ENCODE results near the gene LEMD1. TPM values are rescaled to one million over a fixed set of nuclear protein-coding genes. Genes with fewer than 3 reads are reported as not detected.

Gene LEMD1
- total and polyA plus RNA-seq, 5 experiments from 2014 or later = not detected

- no peak overlapping the region for H3K4me3 Mint-ChIP-seq
- no peaks in the 10 kb centered on the region for H3K9me3 Mint-ChIP-seq
- H3K36me3 Mint-ChIP-seq = no peaks in the 10 kb centered on the region
- peaks cover 0 to 2% (median 0%) of the 10 kb centered on the region in 5 donors for H3K27me3 Mint-ChIP-seq
- H3K4me1 Mint-ChIP-seq = peaks cover 18 to 29% (median 28%) of the 10 kb centered on the region in 4 donors
- ATAC-seq (no peak), DNase-seq (no peak)
- POLR2A ChIA-PET = no interaction called here
- peak overlapping the region in 1 of 10 donors; percentile 29 for H3K27ac Mint-ChIP-seq
These were observed 22.6 kb upstream of the LEMD1 start for GRCh38 chr1:205444300-205444930.

DNA sequence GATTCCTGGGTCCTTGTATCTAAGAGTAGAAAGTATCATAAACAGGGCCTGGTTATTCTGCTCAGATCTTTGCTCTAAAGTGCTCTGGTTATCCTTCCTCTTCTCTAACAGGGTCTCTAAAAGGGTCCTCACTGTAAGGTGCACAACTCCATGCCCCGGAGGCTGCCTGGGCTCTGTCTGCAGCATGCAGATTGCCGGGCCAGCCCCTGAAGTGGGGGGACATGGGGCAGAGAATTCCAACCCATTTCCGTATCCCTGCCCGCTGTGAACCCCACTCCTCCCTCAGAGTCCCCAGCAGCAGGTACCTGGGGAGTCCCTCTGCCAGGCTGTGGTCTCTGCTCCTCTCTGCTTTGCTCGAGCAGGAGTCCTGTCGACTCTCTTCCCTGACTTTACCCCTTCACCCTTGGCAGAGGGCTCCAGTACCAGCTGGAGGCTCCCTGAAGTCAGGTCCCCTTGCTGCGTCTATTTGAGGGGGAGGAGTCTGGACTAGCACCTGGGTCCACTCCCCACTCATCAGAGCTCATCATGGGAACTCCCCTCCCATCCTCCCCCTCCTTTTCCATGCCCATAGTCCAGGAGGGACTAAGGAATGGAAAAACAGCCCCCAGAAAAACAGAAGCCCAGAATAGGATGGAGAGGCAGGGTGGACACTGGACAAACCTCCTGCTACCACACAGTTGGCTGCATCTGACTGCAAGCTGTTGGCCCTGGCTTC is 21.9 kb upstream of the LEMD1 start:
- H3K4me1 Mint-ChIP-seq = peaks cover 18 to 34% (median 30%) of the 10 kb centered on the region in 4 donors
- ATAC-seq = no peak
- H3K27ac Mint-ChIP-seq = peak overlapping the region in 3 of 10 donors; percentile 29 to 46 (median 35)
- DNase-seq = no peak
- POLR2A ChIA-PET = no interaction called here
- H3K9me3 Mint-ChIP-seq = no peaks in the 10 kb centered on the region
- no peaks in the 10 kb centered on the region for H3K27me3 Mint-ChIP-seq
- H3K4me3 Mint-ChIP-seq = peak overlapping the region in 1 of 10 donors; percentile 36
- no peaks in the 10 kb centered on the region for H3K36me3 Mint-ChIP-seq

- Mint-ChIP-seq H3K4me3 (peak overlapping the region in 1 of 10 donors; percentile 85), H3K9me3 (no peaks in the 10 kb centered on the region), H3K27me3 (no peaks in the 10 kb centered on the region), H3K4me1 (peaks cover 18 to 38% (median 31%) of the 10 kb centered on the region in 4 donors), H3K36me3 (no peaks in the 10 kb centered on the region), H3K27ac (peak overlapping the region in 1 of 10 donors; percentile 93)
- POLR2A ChIA-PET = no interaction called here
- DNase-seq (no peak), ATAC-seq (no peak)
These were observed 20.3 kb upstream of the LEMD1 start for GRCh38 chr1:205442051-205442725.

GRCh38 chr1:205441716-205442050 is 19.8 kb upstream of the LEMD1 start:
- Mint-ChIP-seq H3K27ac (peak overlapping the region in 9 of 10 donors; percentile 80 to 96 (median 90)), H3K36me3 (no peaks in the 10 kb centered on the region), H3K4me3 (peak overlapping the region; percentile 75 to 91 (median 86)), H3K4me1 (peaks cover 18 to 40% (median 32%) of the 10 kb centered on the region in 4 donors), H3K27me3 (no peaks in the 10 kb centered on the region), H3K9me3 (no peaks in the 10 kb centered on the region)
- POLR2A ChIA-PET = interaction anchor here (0.9 to 1.6 kb wide), 4 partner anchors 11 to 44 kb away, joined by 3 to 7 read pairs (median 4); no protein-coding TSS in a partner anchor
- no peak for DNase-seq
- no peak for ATAC-seq

GRCh38 chr1:205441318-205441633 is 19.4 kb upstream of the LEMD1 start:
- no peak for DNase-seq
- H3K9me3 Mint-ChIP-seq = no peaks in the 10 kb centered on the region
- peaks cover 18 to 42% (median 32%) of the 10 kb centered on the region in 4 donors for H3K4me1 Mint-ChIP-seq
- no peaks in the 10 kb centered on the region for H3K36me3 Mint-ChIP-seq
- H3K27me3 Mint-ChIP-seq = peaks cover 0 to 2% (median 0%) of the 10 kb centered on the region in 5 donors
- POLR2A ChIA-PET = interaction anchor here (0.9 to 1.6 kb wide), 4 partner anchors 10 to 45 kb away, joined by 3 to 7 read pairs (median 4); no protein-coding TSS in a partner anchor
- H3K4me3 Mint-ChIP-seq = peak overlapping the region; percentile 75 to 91 (median 86)
- H3K27ac Mint-ChIP-seq = peak overlapping the region; percentile 80 to 96 (median 90)
- ATAC-seq = no peak

GRCh38 chr1:205440476-205441317 is 18.8 kb upstream of the LEMD1 start:
- DNase-seq (peak; percentile 34 to 78 (median 50)), ATAC-seq (peak; percentile 95 to 96)
- no peaks in the 10 kb centered on the region for H3K36me3 Mint-ChIP-seq
- H3K27me3 Mint-ChIP-seq = peaks cover 0 to 3% (median under 1%) of the 10 kb centered on the region in 5 donors
- POLR2A ChIA-PET = interaction anchor here (0.5 to 1.6 kb wide), 6 partner anchors 10 to 152 kb away, joined by 3 to 7 read pairs (median 4); no protein-coding TSS in a partner anchor
- peak overlapping the region; percentile 75 to 91 (median 86) for H3K4me3 Mint-ChIP-seq
- H3K27ac Mint-ChIP-seq = peak overlapping the region; percentile 80 to 96 (median 90)
- H3K9me3 Mint-ChIP-seq = no peaks in the 10 kb centered on the region
- peaks cover 18 to 43% (median 32%) of the 10 kb centered on the region in 4 donors for H3K4me1 Mint-ChIP-seq

GRCh38 chr1:205440121-205440475 is 18.2 kb upstream of the LEMD1 start:
- peaks cover 18 to 46% (median 32%) of the 10 kb centered on the region in 4 donors for H3K4me1 Mint-ChIP-seq
- POLR2A ChIA-PET = interaction anchor here (0.8 to 1.6 kb wide), 2 partner anchors 46 to 151 kb away, joined by 3 to 7 read pairs; no protein-coding TSS in a partner anchor
- DNase-seq = no peak
- peak overlapping the region in 9 of 10 donors; percentile 39 to 96 (median 89) for H3K27ac Mint-ChIP-seq
- H3K27me3 Mint-ChIP-seq = peaks cover 0 to 6% (median 4%) of the 10 kb centered on the region in 5 donors
- no peak for ATAC-seq
- no peaks in the 10 kb centered on the region for H3K9me3 Mint-ChIP-seq
- peak overlapping the region in 7 of 10 donors; percentile 41 to 87 (median 85) for H3K4me3 Mint-ChIP-seq
- no peaks in the 10 kb centered on the region for H3K36me3 Mint-ChIP-seq

GRCh38 chr1:205438213-205439158 is 16.6 kb upstream of the LEMD1 start:
- DNase-seq = no peak
- Mint-ChIP-seq H3K27me3 (peaks cover 0 to 16% (median 8%) of the 10 kb centered on the region in 5 donors), H3K4me3 (no peak overlapping the region), H3K36me3 (no peaks in the 10 kb centered on the region), H3K4me1 (peaks cover 18 to 48% (median 32%) of the 10 kb centered on the region in 4 donors), H3K9me3 (no peaks in the 10 kb centered on the region), H3K27ac (peak overlapping the region in 1 of 10 donors; percentile 76)
- POLR2A ChIA-PET = no interaction called here
- no peak for ATAC-seq

GRCh38 chr1:205437570-205437969 is 15.7 kb upstream of the LEMD1 start:
- no peak for ATAC-seq
- peaks cover 18 to 48% (median 31%) of the 10 kb centered on the region in 4 donors for H3K4me1 Mint-ChIP-seq
- peak overlapping the region in 1 of 10 donors; percentile 74 for H3K27ac Mint-ChIP-seq
- H3K4me3 Mint-ChIP-seq = no peak overlapping the region
- H3K9me3 Mint-ChIP-seq = no peaks in the 10 kb centered on the region
- no peak for DNase-seq
- POLR2A ChIA-PET = no interaction called here
- H3K27me3 Mint-ChIP-seq = peaks cover 0 to 16% (median 8%) of the 10 kb centered on the region in 5 donors
- H3K36me3 Mint-ChIP-seq = no peaks in the 10 kb centered on the region

DNA sequence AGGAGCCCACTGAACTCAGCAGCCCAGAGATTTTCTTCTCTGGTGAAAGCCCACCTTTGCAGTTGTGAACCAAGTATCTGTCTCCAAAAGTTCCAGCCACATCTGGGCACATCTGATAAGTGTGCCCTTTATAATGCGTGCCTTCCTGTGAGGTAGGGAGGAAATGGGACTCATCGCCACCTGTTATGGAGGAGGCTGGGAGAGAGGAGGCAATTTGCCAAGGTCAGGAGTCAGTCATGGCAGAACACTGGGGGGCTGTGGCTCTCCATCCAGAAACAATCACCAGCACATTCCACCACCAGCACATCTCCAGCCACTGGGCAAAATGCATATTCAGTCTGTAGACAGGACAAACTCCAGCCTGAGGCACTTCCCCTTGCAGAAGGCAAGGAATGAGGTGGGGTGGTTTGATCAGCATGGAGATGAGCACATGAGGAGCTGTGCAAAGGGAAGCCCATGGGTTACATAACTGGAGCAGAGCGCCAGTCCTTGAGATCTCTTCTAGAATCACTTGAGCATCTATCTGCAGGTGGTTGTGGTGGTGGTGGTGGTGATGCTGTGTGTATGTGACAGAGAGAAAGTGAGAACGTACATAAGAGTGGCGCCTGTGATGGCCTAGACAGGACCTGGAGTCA is 15.0 kb upstream of the LEMD1 start:
- Mint-ChIP-seq H3K27me3 (peaks cover 0 to 23% (median 12%) of the 10 kb centered on the region in 5 donors), H3K9me3 (no peaks in the 10 kb centered on the region), H3K27ac (peak overlapping the region in 2 of 10 donors; percentile 16 to 74), H3K36me3 (no peaks in the 10 kb centered on the region), H3K4me1 (peaks cover 16 to 44% (median 27%) of the 10 kb centered on the region in 4 donors), H3K4me3 (no peak overlapping the region)
- POLR2A ChIA-PET = no interaction called here
- ATAC-seq (no peak), DNase-seq (no peak)
